A673 (cell line): Measurements from ENCODE around the gene CLEC16A. TPM values are rescaled to one million over a fixed set of nuclear protein-coding genes. Genes with fewer than 3 reads are reported as not detected.

Experiments
- BruUV-seq: library from RNA; stranded (reverse); fragments of 400-500 nt; replicated peaks from 2 replicates; lab custom pipeline; 2021; lab: Mats Ljungman, UMichigan
- CTCF ChIA-PET: fragments of 300-600 bp; sonication (Branson Sonifier 250); formaldehyde crosslinking; loops from one replicate; lab custom pipeline; 2022; ENCODE audit warnings: antibody characterized with exemption; lab: Charles Lee
- POLR2A ChIA-PET: fragments of 300-600 bp; sonication (Branson Sonifier 250); formaldehyde crosslinking; loops from one replicate; lab custom pipeline; 2022; ENCODE audit warnings: antibody characterized with exemption; ENCODE audit not compliant: low non-redundant PET; lab: Charles Lee
- DNase-seq: peaks from one replicate; pipeline ENCODE4 v3.0.0-alpha.2; 2015; ENCODE audit warnings: low spot score
- H3K27ac ChIP-seq: fragments of 200-600 bp; sonication (generic); 2 replicates; pipeline ENCODE4 v1.5.1; 2016; ENCODE audit warnings: mixed run types, low read depth, mild to moderate bottlenecking, mixed read lengths, antibody characterized with exemption, low read length; ENCODE audit not compliant: poor library complexity, severe bottlenecking
- H3K27me3 ChIP-seq: fragments of 200-600 bp; sonication (generic); replicated peaks from 2 replicates; pipeline ENCODE4 v1.6.1; 2017; ENCODE audit warnings: mixed run types, low read depth, mild to moderate bottlenecking, mixed read lengths, antibody characterized with exemption, low read length; ENCODE audit not compliant: insufficient read depth, poor library complexity
- H3K36me3 ChIP-seq: fragments of 200-600 bp; sonication (generic); 2 replicates; pipeline ENCODE4 v1.6.1; 2016; ENCODE audit warnings: mixed run types, mild to moderate bottlenecking, mixed read lengths, antibody characterized with exemption, low read length; ENCODE audit not compliant: insufficient read depth, poor library complexity, severe bottlenecking
- H3K4me1 ChIP-seq: fragments of 200-600 bp; sonication (generic); 2 replicates; pipeline ENCODE4 v1.6.1; 2017; ENCODE audit warnings: mixed run types, mild to moderate bottlenecking, mixed read lengths, antibody characterized with exemption, low read length; ENCODE audit not compliant: insufficient read depth, poor library complexity, severe bottlenecking
- H3K4me3 ChIP-seq: fragments of 200-600 bp; sonication (generic); 2 replicates; pipeline ENCODE4 v1.5.1; 2016; ENCODE audit warnings: low read depth, mixed run types, mild to moderate bottlenecking, mixed read lengths, low read length; ENCODE audit not compliant: poor library complexity, severe bottlenecking
- H3K9me3 ChIP-seq: fragments of 200-600 bp; sonication (generic); 2 replicates; pipeline ENCODE4 v1.6.1; 2016; ENCODE audit warnings: mixed run types, low read depth, mild to moderate bottlenecking, mixed read lengths, antibody characterized with exemption, low read length; ENCODE audit not compliant: poor library complexity, severe bottlenecking
- EZH2 ChIP-seq: fragments of 200-600 bp; sonication (generic); IDR thresholded peaks from 2 replicates; pipeline ENCODE4 v1.6.1; 2017; ENCODE audit warnings: borderline replicate concordance, low read depth, mild to moderate bottlenecking, mixed read lengths, antibody characterized with exemption, low read length; ENCODE audit not compliant: poor library complexity, severe bottlenecking
- intact Hi-C: fragments of 100-400 bp; cut with micrococcal nuclease; formaldehyde crosslinking; loops from one replicate; pipeline ENCODE4 v1.10.0; 2022; ENCODE audit not compliant: unreplicated experiment
- total RNA-seq: library from RNA; stranded (reverse); gene quantifications from 2 replicates; pipeline ENCODE4 v1.2.3, GENCODE V29; 2021
- TF ChIP-seq, protein P1 (sequence below): fragments of 300-800, 200-600 bp; sonication (generic); conservative IDR thresholded peaks from 2 replicates; pipeline ENCODE4 v1.5.1; 2017; ENCODE audit warnings: low read depth, mild to moderate bottlenecking, antibody characterized with exemption, low read length, moderate library complexity, mixed read lengths

Gene CLEC16A
- total RNA-seq, 1 experiment from 2014 or later: 23.4 TPM

DNA sequence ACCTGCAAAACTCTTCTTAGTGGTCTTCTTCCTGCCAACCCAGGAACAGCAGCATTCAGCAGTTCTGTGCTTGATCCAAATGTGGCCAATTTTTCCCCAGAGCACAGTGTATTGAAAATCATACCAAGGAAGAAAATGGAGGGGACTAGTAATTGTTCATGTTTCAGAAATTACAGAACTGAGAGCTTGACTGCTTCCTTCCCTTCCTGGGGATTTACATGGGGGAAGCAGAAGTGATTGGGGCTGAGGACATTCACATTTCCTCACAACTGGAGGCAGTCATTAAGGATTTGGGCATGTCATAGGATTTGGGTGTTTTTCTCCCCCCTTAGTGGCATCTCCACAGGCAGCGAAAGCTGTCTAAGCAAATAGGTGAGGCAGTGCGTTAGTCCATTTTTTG is 47.6 kb upstream of the CLEC16A start:
- no TSS peak for BruUV-seq
- POLR2A ChIA-PET: no interaction called here
- DNase-seq: no peak
- peaks cover 5% of the 10 kb centered on the region for H3K27me3 ChIP-seq
- intact Hi-C loops: no loop called here
- CTCF ChIA-PET: no interaction called here
- H3K27ac ChIP-seq: no peak overlapping the region
- no peaks in the 10 kb centered on the region for H3K4me1 ChIP-seq
- H3K9me3 ChIP-seq: no peaks in the 10 kb centered on the region
- TF ChIP-seq, protein P1, sequence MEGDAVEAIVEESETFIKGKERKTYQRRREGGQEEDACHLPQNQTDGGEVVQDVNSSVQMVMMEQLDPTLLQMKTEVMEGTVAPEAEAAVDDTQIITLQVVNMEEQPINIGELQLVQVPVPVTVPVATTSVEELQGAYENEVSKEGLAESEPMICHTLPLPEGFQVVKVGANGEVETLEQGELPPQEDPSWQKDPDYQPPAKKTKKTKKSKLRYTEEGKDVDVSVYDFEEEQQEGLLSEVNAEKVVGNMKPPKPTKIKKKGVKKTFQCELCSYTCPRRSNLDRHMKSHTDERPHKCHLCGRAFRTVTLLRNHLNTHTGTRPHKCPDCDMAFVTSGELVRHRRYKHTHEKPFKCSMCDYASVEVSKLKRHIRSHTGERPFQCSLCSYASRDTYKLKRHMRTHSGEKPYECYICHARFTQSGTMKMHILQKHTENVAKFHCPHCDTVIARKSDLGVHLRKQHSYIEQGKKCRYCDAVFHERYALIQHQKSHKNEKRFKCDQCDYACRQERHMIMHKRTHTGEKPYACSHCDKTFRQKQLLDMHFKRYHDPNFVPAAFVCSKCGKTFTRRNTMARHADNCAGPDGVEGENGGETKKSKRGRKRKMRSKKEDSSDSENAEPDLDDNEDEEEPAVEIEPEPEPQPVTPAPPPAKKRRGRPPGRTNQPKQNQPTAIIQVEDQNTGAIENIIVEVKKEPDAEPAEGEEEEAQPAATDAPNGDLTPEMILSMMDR: no peak
- TF ChIP-seq EZH2: no peak
- H3K4me3 ChIP-seq: no peak overlapping the region
- H3K36me3 ChIP-seq: no peaks in the 10 kb centered on the region

DNA sequence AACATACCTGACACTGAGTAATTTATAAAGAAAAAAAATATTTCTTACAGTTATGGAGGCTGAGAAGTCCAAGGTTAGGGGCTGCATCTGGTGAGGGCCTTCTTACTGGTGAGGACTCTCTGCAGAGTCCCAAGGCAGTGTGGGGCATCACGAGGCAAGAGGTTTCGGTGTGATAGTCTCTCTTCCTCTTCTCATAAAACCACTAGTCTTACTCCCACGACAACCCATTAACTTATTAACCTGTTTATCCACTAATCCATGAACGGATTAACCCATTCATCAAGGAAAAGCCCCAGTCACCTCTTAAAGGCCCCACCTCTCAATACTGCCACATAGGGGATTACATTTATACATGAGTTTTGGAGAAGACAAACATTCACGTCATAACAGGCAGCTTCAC is 47.2 kb upstream of the CLEC16A start:
- no TSS peak for BruUV-seq
- H3K4me1 ChIP-seq: no peaks in the 10 kb centered on the region
- H3K36me3 ChIP-seq: no peaks in the 10 kb centered on the region
- TF ChIP-seq EZH2: no peak
- TF ChIP-seq, protein P1: no peak
- H3K9me3 ChIP-seq: no peaks in the 10 kb centered on the region
- ChIA-PET CTCF (no interaction called here), POLR2A (no interaction called here)
- no peak overlapping the region for H3K27ac ChIP-seq
- no peak for DNase-seq
- intact Hi-C loops: no loop called here
- no peak overlapping the region for H3K4me3 ChIP-seq
- peaks cover 5% of the 10 kb centered on the region for H3K27me3 ChIP-seq

GRCh38 chr16:10902999-10903398 is 41.4 kb upstream of the CLEC16A start:
- H3K27ac ChIP-seq: no peak overlapping the region
- no TSS peak for BruUV-seq
- no peaks in the 10 kb centered on the region for H3K4me1 ChIP-seq
- no peaks in the 10 kb centered on the region for H3K36me3 ChIP-seq
- no peak for TF ChIP-seq EZH2
- TF ChIP-seq, protein P1: no peak
- POLR2A ChIA-PET: no interaction called here
- CTCF ChIA-PET: no interaction called here
- no peak for DNase-seq
- intact Hi-C loops: no loop called here
- no peak overlapping the region for H3K4me3 ChIP-seq
- no peaks in the 10 kb centered on the region for H3K27me3 ChIP-seq
- H3K9me3 ChIP-seq: peaks cover 6% of the 10 kb centered on the region
